Subcutaneous adipose tissue (tissue), 4 donors: ENCODE measurements around the gene PRKCD. TPM values are rescaled to one million over a fixed set of nuclear protein-coding genes. Genes with fewer than 3 reads are reported as not detected.

Experiments used
- total RNA-seq, 4 donors: library from RNA; depleted of rRNA; stranded (reverse); fragments of >200 nt; gene quantifications; one replicate each; pipeline ENCODE4 v1.1.0, GENCODE V29; 2016
- TF ChIP-seq, protein P1 (sequence below): fragments of 450-650 bp; IDR thresholded peaks from one replicate; pipeline ENCODE4 v1.5.1; 2016; ENCODE audit warnings: low read depth, mild to moderate bottlenecking, control low read depth, antibody characterized with exemption, moderate library complexity

The PRKCD gene
- total RNA-seq, 4 donors from 2014 or later: 26.2 to 84.0 (median 48.0) TPM

DNA sequence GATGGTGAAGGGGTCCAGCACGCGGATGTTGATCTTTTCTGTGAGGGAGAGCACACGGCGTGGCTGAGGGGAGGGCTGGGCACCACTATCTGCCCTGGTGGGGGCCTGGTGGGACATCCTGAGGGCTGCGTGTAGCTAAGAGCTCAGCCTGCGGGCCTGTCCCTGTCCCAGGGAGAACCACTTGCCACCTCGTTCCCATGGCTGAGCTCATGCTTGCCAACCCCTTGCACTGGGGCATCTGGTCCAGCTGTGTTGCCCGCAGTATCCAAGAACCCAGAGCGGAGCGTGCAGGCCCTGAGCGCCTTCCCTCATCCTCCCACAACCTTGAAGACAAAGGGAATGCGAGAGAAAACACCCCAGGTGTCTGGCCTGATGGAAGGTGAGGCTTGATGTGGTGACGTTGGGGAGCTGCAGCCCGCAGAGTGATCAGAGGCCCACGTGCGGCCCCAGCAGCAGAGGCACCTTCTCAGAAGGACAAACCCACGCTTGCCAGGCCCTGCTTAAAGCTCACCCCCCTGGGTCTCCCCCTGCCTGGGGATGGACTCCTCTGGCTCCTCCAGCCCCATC lies 65.9 kb downstream of the PRKCD start:
- TF ChIP-seq, protein P1, sequence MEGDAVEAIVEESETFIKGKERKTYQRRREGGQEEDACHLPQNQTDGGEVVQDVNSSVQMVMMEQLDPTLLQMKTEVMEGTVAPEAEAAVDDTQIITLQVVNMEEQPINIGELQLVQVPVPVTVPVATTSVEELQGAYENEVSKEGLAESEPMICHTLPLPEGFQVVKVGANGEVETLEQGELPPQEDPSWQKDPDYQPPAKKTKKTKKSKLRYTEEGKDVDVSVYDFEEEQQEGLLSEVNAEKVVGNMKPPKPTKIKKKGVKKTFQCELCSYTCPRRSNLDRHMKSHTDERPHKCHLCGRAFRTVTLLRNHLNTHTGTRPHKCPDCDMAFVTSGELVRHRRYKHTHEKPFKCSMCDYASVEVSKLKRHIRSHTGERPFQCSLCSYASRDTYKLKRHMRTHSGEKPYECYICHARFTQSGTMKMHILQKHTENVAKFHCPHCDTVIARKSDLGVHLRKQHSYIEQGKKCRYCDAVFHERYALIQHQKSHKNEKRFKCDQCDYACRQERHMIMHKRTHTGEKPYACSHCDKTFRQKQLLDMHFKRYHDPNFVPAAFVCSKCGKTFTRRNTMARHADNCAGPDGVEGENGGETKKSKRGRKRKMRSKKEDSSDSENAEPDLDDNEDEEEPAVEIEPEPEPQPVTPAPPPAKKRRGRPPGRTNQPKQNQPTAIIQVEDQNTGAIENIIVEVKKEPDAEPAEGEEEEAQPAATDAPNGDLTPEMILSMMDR: no peak

DNA sequence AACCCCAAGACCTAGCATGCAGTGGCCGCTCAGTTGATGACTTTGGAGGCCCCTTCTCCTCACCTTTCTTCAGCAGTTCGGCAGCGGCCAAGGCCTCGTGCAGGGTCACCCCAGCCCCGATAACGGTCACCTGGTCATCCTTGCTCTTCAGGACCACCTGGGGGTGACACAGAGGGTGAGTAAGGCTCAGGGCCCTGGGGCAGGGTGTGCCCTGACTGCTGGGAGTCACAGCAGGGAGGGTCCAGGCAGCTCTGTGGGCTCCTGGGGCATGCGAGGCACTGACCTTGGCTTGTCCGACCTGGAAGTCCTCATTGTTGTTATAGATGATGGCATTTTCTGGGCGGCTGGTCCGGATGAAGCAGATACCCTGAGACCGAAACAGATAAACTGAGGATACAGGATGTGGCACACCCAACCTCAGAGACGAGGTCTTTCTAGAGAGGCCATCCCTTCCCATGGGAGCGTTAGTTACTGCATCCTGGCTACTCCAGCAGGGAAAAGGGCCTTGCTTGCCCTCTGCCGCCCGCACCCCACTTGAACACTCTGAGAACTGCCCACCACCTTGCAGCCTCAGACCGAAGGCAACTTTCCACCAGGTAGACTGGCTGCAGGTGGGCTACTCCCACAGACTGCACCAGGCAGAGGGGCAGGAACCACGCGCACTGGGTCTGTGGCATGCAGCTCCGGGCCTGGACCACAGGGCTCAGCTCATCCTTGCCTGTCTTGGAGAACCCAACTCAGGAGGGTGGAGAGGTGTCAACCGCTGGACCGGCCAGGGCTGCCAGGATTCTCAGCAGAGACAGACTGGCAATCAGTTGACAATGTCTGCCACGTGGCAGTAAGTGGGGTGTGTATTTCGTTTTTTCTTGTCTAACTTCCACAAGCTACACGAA lies 67.2 kb downstream of the PRKCD start:
- TF ChIP-seq, protein P1: no peak

DNA sequence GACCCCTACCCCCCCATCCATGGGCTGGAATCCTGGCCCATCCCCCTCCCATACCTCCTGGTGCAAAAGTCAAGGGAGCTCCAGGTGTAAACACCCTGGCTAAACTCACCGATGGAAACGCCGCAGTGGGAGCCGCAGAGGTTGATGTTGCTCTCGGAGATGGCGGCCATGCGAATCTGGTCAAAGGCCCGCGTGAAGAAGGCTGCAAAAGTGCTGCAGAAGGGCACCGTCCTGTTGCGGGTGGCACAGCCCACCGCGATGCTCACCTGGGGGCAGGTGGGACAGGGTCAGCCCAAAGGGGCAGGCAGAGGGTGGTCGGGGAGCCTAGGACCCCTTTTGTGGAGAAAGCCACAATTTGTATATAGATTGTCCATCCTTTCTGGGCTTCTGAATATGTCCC lies 68.2 kb downstream of the PRKCD start:
- TF ChIP-seq, protein P1: no peak

GRCh38 chr3:53229606-53230005 lies 68.6 kb downstream of the PRKCD start:
- TF ChIP-seq, protein P1: no peak

DNA sequence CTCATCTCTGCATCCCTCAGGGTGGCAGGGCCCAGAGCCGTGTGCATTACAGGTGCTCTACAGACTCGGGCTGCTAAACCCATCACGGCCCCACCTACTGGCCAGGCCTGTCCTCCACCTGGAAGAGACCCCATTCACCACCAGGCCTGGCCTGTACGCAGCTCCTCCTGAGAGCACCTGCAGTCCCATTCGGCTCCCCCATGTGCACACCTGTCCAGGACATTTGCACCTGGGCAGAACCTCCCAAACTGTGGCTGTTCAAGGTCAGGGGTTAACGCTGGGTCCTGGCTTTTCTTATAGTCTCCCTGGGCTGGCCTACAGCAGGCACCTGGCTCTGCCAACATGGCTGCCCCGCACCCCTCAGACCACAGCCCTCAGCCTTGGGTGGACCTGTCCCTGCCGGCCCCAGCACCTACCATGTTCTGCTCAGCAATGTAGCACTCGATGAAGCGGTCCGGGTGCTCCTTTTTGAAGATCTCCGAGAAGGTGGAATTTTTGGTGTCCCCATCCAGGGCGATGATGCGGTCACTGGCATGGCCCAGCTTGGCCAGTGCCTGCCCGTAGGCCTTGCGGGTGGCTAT lies 69.1 kb downstream of the PRKCD start:
- TF ChIP-seq, protein P1: no peak

GRCh38 chr3:53230789-53231188 lies 69.8 kb downstream of the PRKCD start:
- TF ChIP-seq, protein P1: no peak
